H1 (cell line): ENCODE measurements around the gene TMEM52B. TPM values are rescaled to one million over a fixed set of nuclear protein-coding genes. Genes with fewer than 3 reads are reported as not detected.

Experiments
- ASH2L ChIP-seq: fragments of 200-600, 300-600 bp; sonication (generic); IDR thresholded peaks from one replicate; pipeline ENCODE4 v1.7.1; 2017; ENCODE audit warnings: low read length
- BRCA1 ChIP-seq: IDR thresholded peaks from 2 replicates; pipeline ENCODE4 v1.6.1; 2012; ENCODE audit warnings: low read depth, low read length, improper control_type of control experiment
- CBX8 ChIP-seq: fragments of 300-800, 300-1000 bp; sonication (generic); IDR thresholded peaks from 2 replicates; pipeline ENCODE4 v1.7.1; 2016; ENCODE audit warnings: low read depth, low read length, borderline replicate concordance
- CHD1 ChIP-seq: IDR thresholded peaks from 2 replicates; pipeline ENCODE4 v1.6.1; 2012; ENCODE audit warnings: low read depth, low read length, improper control_type of control experiment
- POLR2A ChIP-seq, 2 experiments: IDR thresholded peaks; 1 replicate in 1 of 2; 2 replicates in 1 of 2; pipeline ENCODE4 v1.6.1; 2011; ENCODE audit warnings: low read depth in 2 of 2, low read length in 2 of 2, mild to moderate bottlenecking in 2 of 2; ENCODE audit errors: control extremely low read depth in 1 of 2
- POU5F1 ChIP-seq: IDR thresholded peaks from 2 replicates; pipeline ENCODE4 v1.6.1; 2011; ENCODE audit warnings: low read depth, mild to moderate bottlenecking, low read length, moderate library complexity
- RBBP5 ChIP-seq: IDR thresholded peaks from 2 replicates; pipeline ENCODE4 v1.7.1; 2012; ENCODE audit warnings: low read depth, mild to moderate bottlenecking, inconsistent platforms, low read length, moderate library complexity, borderline replicate concordance
- polyA plus RNA-seq, 7 experiments: library from polyadenylated mRNA; depleted of rRNA in 3 of 7; stranded (reverse) in 5 of 7; unstranded in 2 of 7; fragments of >200 nt in 5 of 7; fragments of 200-250 nt in 2 of 7; gene quantifications; 1 replicate in 5 of 7; 2 replicates in 1 of 7; 4 replicates in 1 of 7; pipeline versions ENCODE4 v1.2.1 to v1.2.3, GENCODE V29; 2011 to 2013; ENCODE audit warnings: missing spikeins in 2 of 7, mixed read lengths in 2 of 7
- total RNA-seq: library from RNA; stranded (reverse); fragmentation: NEBNext Ultra II Directional; extraction: Animal tissue kit (Norgen Biotek cat#: 25700); gene quantifications from 2 replicates; pipeline ENCODE4 v1.2.1, GENCODE V29; 2021
- TF ChIP-seq, protein P1 (sequence below): fragments of 300-600 bp; sonication (generic); IDR thresholded peaks from 2 replicates; pipeline ENCODE4 v1.7.1; 2012; ENCODE audit warnings: low read length, moderate library complexity, mild to moderate bottlenecking, inconsistent platforms; ENCODE audit not compliant: insufficient replicate concordance

Gene TMEM52B
- total and polyA plus RNA-seq, 2 of the 8 experiments (the other 6 are each of a cell fraction or from before 2014, with no cell fraction given) = not detected

GRCh38 chr12:10171973-10172728 lies 6.7 kb upstream of the TMEM52B start, which contains the start of gene OLR1 (continued):
- TF ChIP-seq POU5F1 (no peak), POLR2A (IDR thresholded peaks at IDR 0.05; ENCODE audit: control extremely low read depth in 1 of 2, low read depth in 2 of 2, low read length in 2 of 2) (no peak), BRCA1 (no peak), CBX8 (no peak), CHD1 (no peak), ASH2L (no peak), RBBP5 (no peak)
- TF ChIP-seq, protein P1, sequence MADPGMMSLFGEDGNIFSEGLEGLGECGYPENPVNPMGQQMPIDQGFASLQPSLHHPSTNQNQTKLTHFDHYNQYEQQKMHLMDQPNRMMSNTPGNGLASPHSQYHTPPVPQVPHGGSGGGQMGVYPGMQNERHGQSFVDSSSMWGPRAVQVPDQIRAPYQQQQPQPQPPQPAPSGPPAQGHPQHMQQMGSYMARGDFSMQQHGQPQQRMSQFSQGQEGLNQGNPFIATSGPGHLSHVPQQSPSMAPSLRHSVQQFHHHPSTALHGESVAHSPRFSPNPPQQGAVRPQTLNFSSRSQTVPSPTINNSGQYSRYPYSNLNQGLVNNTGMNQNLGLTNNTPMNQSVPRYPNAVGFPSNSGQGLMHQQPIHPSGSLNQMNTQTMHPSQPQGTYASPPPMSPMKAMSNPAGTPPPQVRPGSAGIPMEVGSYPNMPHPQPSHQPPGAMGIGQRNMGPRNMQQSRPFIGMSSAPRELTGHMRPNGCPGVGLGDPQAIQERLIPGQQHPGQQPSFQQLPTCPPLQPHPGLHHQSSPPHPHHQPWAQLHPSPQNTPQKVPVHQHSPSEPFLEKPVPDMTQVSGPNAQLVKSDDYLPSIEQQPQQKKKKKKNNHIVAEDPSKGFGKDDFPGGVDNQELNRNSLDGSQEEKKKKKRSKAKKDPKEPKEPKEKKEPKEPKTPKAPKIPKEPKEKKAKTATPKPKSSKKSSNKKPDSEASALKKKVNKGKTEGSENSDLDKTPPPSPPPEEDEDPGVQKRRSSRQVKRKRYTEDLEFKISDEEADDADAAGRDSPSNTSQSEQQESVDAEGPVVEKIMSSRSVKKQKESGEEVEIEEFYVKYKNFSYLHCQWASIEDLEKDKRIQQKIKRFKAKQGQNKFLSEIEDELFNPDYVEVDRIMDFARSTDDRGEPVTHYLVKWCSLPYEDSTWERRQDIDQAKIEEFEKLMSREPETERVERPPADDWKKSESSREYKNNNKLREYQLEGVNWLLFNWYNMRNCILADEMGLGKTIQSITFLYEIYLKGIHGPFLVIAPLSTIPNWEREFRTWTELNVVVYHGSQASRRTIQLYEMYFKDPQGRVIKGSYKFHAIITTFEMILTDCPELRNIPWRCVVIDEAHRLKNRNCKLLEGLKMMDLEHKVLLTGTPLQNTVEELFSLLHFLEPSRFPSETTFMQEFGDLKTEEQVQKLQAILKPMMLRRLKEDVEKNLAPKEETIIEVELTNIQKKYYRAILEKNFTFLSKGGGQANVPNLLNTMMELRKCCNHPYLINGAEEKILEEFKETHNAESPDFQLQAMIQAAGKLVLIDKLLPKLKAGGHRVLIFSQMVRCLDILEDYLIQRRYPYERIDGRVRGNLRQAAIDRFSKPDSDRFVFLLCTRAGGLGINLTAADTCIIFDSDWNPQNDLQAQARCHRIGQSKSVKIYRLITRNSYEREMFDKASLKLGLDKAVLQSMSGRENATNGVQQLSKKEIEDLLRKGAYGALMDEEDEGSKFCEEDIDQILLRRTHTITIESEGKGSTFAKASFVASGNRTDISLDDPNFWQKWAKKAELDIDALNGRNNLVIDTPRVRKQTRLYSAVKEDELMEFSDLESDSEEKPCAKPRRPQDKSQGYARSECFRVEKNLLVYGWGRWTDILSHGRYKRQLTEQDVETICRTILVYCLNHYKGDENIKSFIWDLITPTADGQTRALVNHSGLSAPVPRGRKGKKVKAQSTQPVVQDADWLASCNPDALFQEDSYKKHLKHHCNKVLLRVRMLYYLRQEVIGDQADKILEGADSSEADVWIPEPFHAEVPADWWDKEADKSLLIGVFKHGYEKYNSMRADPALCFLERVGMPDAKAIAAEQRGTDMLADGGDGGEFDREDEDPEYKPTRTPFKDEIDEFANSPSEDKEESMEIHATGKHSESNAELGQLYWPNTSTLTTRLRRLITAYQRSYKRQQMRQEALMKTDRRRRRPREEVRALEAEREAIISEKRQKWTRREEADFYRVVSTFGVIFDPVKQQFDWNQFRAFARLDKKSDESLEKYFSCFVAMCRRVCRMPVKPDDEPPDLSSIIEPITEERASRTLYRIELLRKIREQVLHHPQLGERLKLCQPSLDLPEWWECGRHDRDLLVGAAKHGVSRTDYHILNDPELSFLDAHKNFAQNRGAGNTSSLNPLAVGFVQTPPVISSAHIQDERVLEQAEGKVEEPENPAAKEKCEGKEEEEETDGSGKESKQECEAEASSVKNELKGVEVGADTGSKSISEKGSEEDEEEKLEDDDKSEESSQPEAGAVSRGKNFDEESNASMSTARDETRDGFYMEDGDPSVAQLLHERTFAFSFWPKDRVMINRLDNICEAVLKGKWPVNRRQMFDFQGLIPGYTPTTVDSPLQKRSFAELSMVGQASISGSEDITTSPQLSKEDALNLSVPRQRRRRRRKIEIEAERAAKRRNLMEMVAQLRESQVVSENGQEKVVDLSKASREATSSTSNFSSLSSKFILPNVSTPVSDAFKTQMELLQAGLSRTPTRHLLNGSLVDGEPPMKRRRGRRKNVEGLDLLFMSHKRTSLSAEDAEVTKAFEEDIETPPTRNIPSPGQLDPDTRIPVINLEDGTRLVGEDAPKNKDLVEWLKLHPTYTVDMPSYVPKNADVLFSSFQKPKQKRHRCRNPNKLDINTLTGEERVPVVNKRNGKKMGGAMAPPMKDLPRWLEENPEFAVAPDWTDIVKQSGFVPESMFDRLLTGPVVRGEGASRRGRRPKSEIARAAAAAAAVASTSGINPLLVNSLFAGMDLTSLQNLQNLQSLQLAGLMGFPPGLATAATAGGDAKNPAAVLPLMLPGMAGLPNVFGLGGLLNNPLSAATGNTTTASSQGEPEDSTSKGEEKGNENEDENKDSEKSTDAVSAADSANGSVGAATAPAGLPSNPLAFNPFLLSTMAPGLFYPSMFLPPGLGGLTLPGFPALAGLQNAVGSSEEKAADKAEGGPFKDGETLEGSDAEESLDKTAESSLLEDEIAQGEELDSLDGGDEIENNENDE = no peak
